Measurements from ENCODE around the gene TRDMT1.

TRDMT1 gene

GRCh38 chr10:17239345-17240085 is 38.0 kb upstream of the TRDMT1 start:
- no peak overlapping the region for H3K4me2 ChIP-seq (ENCODE audit: low read length)
- H3K79me2 ChIP-seq (ENCODE audit: control insufficient read depth, low read length) = no peaks in the 10 kb centered on the region
- no peaks in the 10 kb centered on the region for H3K36me3 ChIP-seq (ENCODE audit: control insufficient read depth, low read length)
- H4K20me1 ChIP-seq (ENCODE audit: control insufficient read depth, insufficient read depth, low read depth, low read length) = no peaks in the 10 kb centered on the region
- H3K4me3 ChIP-seq (ENCODE audit: low read length) = no peak overlapping the region
- no peaks in the 10 kb centered on the region for H3K9me3 ChIP-seq (ENCODE audit: control insufficient read depth, insufficient read depth, low read length)
- no peaks in the 10 kb centered on the region for H3F3A ChIP-seq (ENCODE audit: control insufficient read depth, insufficient read depth)
- H3K27ac ChIP-seq (ENCODE audit: low read depth, low read length) = no peak overlapping the region
- no peaks in the 10 kb centered on the region for H3K4me1 ChIP-seq (ENCODE audit: control insufficient read depth, low read length)
- TF ChIP-seq CTCF (IDR thresholded peaks at IDR 0.05; ENCODE audit: low read depth, low read length, poor library complexity, severe bottlenecking) = no peak
- no peak for TF ChIP-seq EZH2phosphoT487 (IDR thresholded peaks at IDR 0.05; ENCODE audit: borderline replicate concordance, low read length)
- no peaks in the 10 kb centered on the region for H3K9me2 ChIP-seq (replicated peaks; ENCODE audit: control insufficient read depth, low read length)
- H3K27me3 ChIP-seq (ENCODE audit: control insufficient read depth, low read length) = no peaks in the 10 kb centered on the region

- no peaks in the 10 kb centered on the region for H3K9me2 ChIP-seq (replicated peaks; ENCODE audit: control insufficient read depth, low read length)
- H3K27me3 ChIP-seq (ENCODE audit: control insufficient read depth, low read length) = no peaks in the 10 kb centered on the region
- no peaks in the 10 kb centered on the region for H3K4me1 ChIP-seq (ENCODE audit: control insufficient read depth, low read length)
- no peaks in the 10 kb centered on the region for H3K79me2 ChIP-seq (ENCODE audit: control insufficient read depth, low read length)
- H3K4me2 ChIP-seq (ENCODE audit: low read length) = no peak overlapping the region
- no peaks in the 10 kb centered on the region for H4K20me1 ChIP-seq (ENCODE audit: control insufficient read depth, insufficient read depth, low read depth, low read length)
- no peak overlapping the region for H3K27ac ChIP-seq (ENCODE audit: low read depth, low read length)
- no peaks in the 10 kb centered on the region for H3K9me3 ChIP-seq (ENCODE audit: control insufficient read depth, insufficient read depth, low read length)
- H3K4me3 ChIP-seq (ENCODE audit: low read length) = no peak overlapping the region
- no peaks in the 10 kb centered on the region for H3F3A ChIP-seq (ENCODE audit: control insufficient read depth, insufficient read depth)
- H3K36me3 ChIP-seq (ENCODE audit: control insufficient read depth, low read length) = no peaks in the 10 kb centered on the region
- TF ChIP-seq CTCF (IDR thresholded peaks at IDR 0.05; ENCODE audit: low read depth, low read length, poor library complexity, severe bottlenecking) = no peak
- TF ChIP-seq EZH2phosphoT487 (IDR thresholded peaks at IDR 0.05; ENCODE audit: borderline replicate concordance, low read length) = no peak
Measured at GRCh38 chr10:17238445-17239291, 37.2 kb upstream of the TRDMT1 start.

- H3F3A ChIP-seq (ENCODE audit: control insufficient read depth, insufficient read depth) = no peaks in the 10 kb centered on the region
- no peaks in the 10 kb centered on the region for H3K9me2 ChIP-seq (replicated peaks; ENCODE audit: control insufficient read depth, low read length)
- TF ChIP-seq CTCF (IDR thresholded peaks at IDR 0.05; ENCODE audit: low read depth, low read length, poor library complexity, severe bottlenecking) (no peak), EZH2phosphoT487 (IDR thresholded peaks at IDR 0.05; ENCODE audit: borderline replicate concordance, low read length) (no peak)
- no peaks in the 10 kb centered on the region for H3K27me3 ChIP-seq (ENCODE audit: control insufficient read depth, low read length)
- H3K27ac ChIP-seq (ENCODE audit: low read depth, low read length) = no peak overlapping the region
- no peaks in the 10 kb centered on the region for H3K9me3 ChIP-seq (ENCODE audit: control insufficient read depth, insufficient read depth, low read length)
- H4K20me1 ChIP-seq (ENCODE audit: control insufficient read depth, insufficient read depth, low read depth, low read length) = no peaks in the 10 kb centered on the region
- H3K79me2 ChIP-seq (ENCODE audit: control insufficient read depth, low read length) = no peaks in the 10 kb centered on the region
- no peak overlapping the region for H3K4me3 ChIP-seq (ENCODE audit: low read length)
- no peak overlapping the region for H3K4me2 ChIP-seq (ENCODE audit: low read length)
- H3K4me1 ChIP-seq (ENCODE audit: control insufficient read depth, low read length) = no peaks in the 10 kb centered on the region
- no peaks in the 10 kb centered on the region for H3K36me3 ChIP-seq (ENCODE audit: control insufficient read depth, low read length)
Measured at GRCh38 chr10:17237915-17238444, 36.5 kb upstream of the TRDMT1 start.

Measured in DOHH2 (cell line).